Esophagus squamous epithelium (tissue), 4 donors: ENCODE measurements around the gene LCA5L.

Experiments
- CTCF ChIP-seq, 6 experiments: fragments of 450-650 bp in 4 of 6; fragments of 200-600 bp in 2 of 6; sonication (generic) in 2 of 6; IDR thresholded peaks; one replicate each; pipeline ENCODE4 v1.5.1; 2016 to 2019; ENCODE audit warnings: antibody characterized with exemption in 6 of 6, mild to moderate bottlenecking in 4 of 6, moderate library complexity in 4 of 6
- POLR2A ChIP-seq, 4 donors: fragments of 450-650 bp; IDR thresholded peaks; one replicate each; pipeline ENCODE4 v1.6.1; 2017; ENCODE audit warnings: antibody characterized with exemption in 4 of 4, mild to moderate bottlenecking in 4 of 4, moderate library complexity in 3 of 4

GRCh38 chr21:39454949-39455668 is 9.5 kb upstream of the LCA5L start:
- TF ChIP-seq CTCF (IDR thresholded peaks at IDR 0.05) (no peak), POLR2A (IDR thresholded peaks at IDR 0.05) (no peak)
